ENCODE results near the gene TCHHL1.

Gene TCHHL1

GRCh38 chr1:152049291-152050083 is 39.4 kb downstream of the TCHHL1 start:
- H3K27me3 ChIP-seq (replicated peaks in 2 of 5; ENCODE audit: control insufficient read depth in 4 of 5, insufficient read depth in 5 of 5, low read length in 4 of 5): peaks cover 0 to 19% (median 5%) of the 10 kb centered on the region in 5 experiments
- WGBS (ENCODE audit: insufficient coverage): 80% methylated on average over 2 of the region's 8 CpGs
- peaks cover 10 to 55% (median 19%) of the 10 kb centered on the region in 4 experiments for H3K4me1 ChIP-seq (ENCODE audit: control extremely low read depth in 1 of 4, control insufficient read depth in 4 of 4, insufficient read depth in 4 of 4, low read length in 3 of 4)
- H3K36me3 ChIP-seq (ENCODE audit: control insufficient read depth in 4 of 4, insufficient read depth in 4 of 4, low read length in 3 of 4): no peaks in the 10 kb centered on the region
- no peaks in the 10 kb centered on the region for H3K9me3 ChIP-seq (ENCODE audit: control extremely low read depth in 1 of 5, control insufficient read depth in 4 of 5, insufficient read depth in 2 of 5, low read depth in 1 of 5, low read length in 4 of 5)
- DNase-seq: peak in 2 of 3 donors; percentile 41 to 45
- POLR2A ChIA-PET: no interaction called here
- H3K27ac ChIP-seq (ENCODE audit: insufficient read depth in 1 of 2, low read depth in 1 of 2, low read length in 2 of 2, poor library complexity in 1 of 2, severe bottlenecking in 2 of 2): no peak overlapping the region
- H3K4me3 ChIP-seq (ENCODE audit: control insufficient read depth in 1 of 7, extremely low read depth in 1 of 7, insufficient read depth in 4 of 7, low read depth in 2 of 7, low read length in 6 of 7): no peak overlapping the region
- CTCF ChIA-PET: interaction anchor here (0.6 to 6.8 kb wide), 6 partner anchors 13 to 409 kb away, joined by 3 to 57 read pairs (median 4); partner anchors contain the start of gene S100A11

GRCh38 chr1:152048416-152049009 is 40.4 kb downstream of the TCHHL1 start:
- peak; percentile 81 to 92 (median 88) for DNase-seq

GRCh38 chr1:152047730-152048415 is 41.0 kb downstream of the TCHHL1 start:
- 1% methylated on average over 11 of the region's 13 CpGs for WGBS (ENCODE audit: insufficient coverage)
- H3K27me3 ChIP-seq (replicated peaks in 2 of 5; ENCODE audit: control insufficient read depth in 4 of 5, insufficient read depth in 5 of 5, low read length in 4 of 5): peaks cover 0 to 3% (median 2%) of the 10 kb centered on the region in 5 experiments
- H3K27ac ChIP-seq (ENCODE audit: insufficient read depth in 1 of 2, low read depth in 1 of 2, low read length in 2 of 2, poor library complexity in 1 of 2, severe bottlenecking in 2 of 2): peak overlapping the region; percentile 74 to 91
- no peaks in the 10 kb centered on the region for H3K9me3 ChIP-seq (ENCODE audit: control extremely low read depth in 1 of 5, control insufficient read depth in 4 of 5, insufficient read depth in 2 of 5, low read depth in 1 of 5, low read length in 4 of 5)
- peak overlapping the region in 5 of 7 experiments; percentile 1 to 68 (median 48) for H3K4me3 ChIP-seq (ENCODE audit: control insufficient read depth in 1 of 7, extremely low read depth in 1 of 7, insufficient read depth in 4 of 7, low read depth in 2 of 7, low read length in 6 of 7)
- H3K4me1 ChIP-seq (ENCODE audit: control extremely low read depth in 1 of 4, control insufficient read depth in 4 of 4, insufficient read depth in 4 of 4, low read length in 3 of 4): peaks cover 10 to 55% (median 19%) of the 10 kb centered on the region in 4 experiments
- no peaks in the 10 kb centered on the region for H3K36me3 ChIP-seq (ENCODE audit: control insufficient read depth in 4 of 4, insufficient read depth in 4 of 4, low read length in 3 of 4)
- peak; percentile 94 to 99 (median 97) for DNase-seq
- CTCF ChIA-PET: interaction anchor here (0.6 to 6.8 kb wide), 5 partner anchors 12 to 149 kb away, joined by 3 to 57 read pairs (median 3); partner anchors contain the start of gene S100A11
- POLR2A ChIA-PET: interaction anchor here (1.4 to 2.9 kb wide), 2 partner anchors 11 to 13 kb away, joined by 4 to 21 read pairs; partner anchors contain the start of gene S100A11

More at GRCh38 chr1:152048416-152049009, 40.4 kb downstream of the TCHHL1 start:
- ChIA-PET POLR2A (interaction anchor here (1.4 to 2.9 kb wide), 2 partner anchors 12 to 14 kb away, joined by 4 to 21 read pairs; partner anchors contain the start of gene S100A11), CTCF (interaction anchor here (0.9 to 6.8 kb wide), 3 partner anchors 12 to 137 kb away, joined by 3 to 57 read pairs (median 23); partner anchors contain the start of gene S100A11)
- Histone ChIP-seq H3K27ac (ENCODE audit: insufficient read depth in 1 of 2, low read depth in 1 of 2, low read length in 2 of 2, poor library complexity in 1 of 2, severe bottlenecking in 2 of 2) (peak overlapping the region in 1 of 2 experiments; percentile 91), H3K9me3 (ENCODE audit: control extremely low read depth in 1 of 5, control insufficient read depth in 4 of 5, insufficient read depth in 2 of 5, low read depth in 1 of 5, low read length in 4 of 5) (no peaks in the 10 kb centered on the region), H3K27me3 (replicated peaks in 2 of 5; ENCODE audit: control insufficient read depth in 4 of 5, insufficient read depth in 5 of 5, low read length in 4 of 5) (peaks cover 0 to 9% (median 5%) of the 10 kb centered on the region in 5 experiments), H3K4me1 (ENCODE audit: control extremely low read depth in 1 of 4, control insufficient read depth in 4 of 4, insufficient read depth in 4 of 4, low read length in 3 of 4) (peaks cover 10 to 55% (median 19%) of the 10 kb centered on the region in 4 experiments), H3K4me3 (ENCODE audit: control insufficient read depth in 1 of 7, extremely low read depth in 1 of 7, insufficient read depth in 4 of 7, low read depth in 2 of 7, low read length in 6 of 7) (peak overlapping the region in 3 of 7 experiments; percentile 34 to 68 (median 56)), H3K36me3 (ENCODE audit: control insufficient read depth in 4 of 4, insufficient read depth in 4 of 4, low read length in 3 of 4) (no peaks in the 10 kb centered on the region)
- 50% methylated on average over 3 of the region's 6 CpGs for WGBS (ENCODE audit: insufficient coverage)

GRCh38 chr1:152047413-152047729 is 41.5 kb downstream of the TCHHL1 start:
- H3K4me1 ChIP-seq (ENCODE audit: control extremely low read depth in 1 of 4, control insufficient read depth in 4 of 4, insufficient read depth in 4 of 4, low read length in 3 of 4): peaks cover 10 to 55% (median 19%) of the 10 kb centered on the region in 4 experiments
- DNase-seq: no peak
- H3K4me3 ChIP-seq (ENCODE audit: control insufficient read depth in 1 of 7, extremely low read depth in 1 of 7, insufficient read depth in 4 of 7, low read depth in 2 of 7, low read length in 6 of 7): peak overlapping the region in 6 of 7 experiments; percentile 1 to 68 (median 41)
- ChIA-PET CTCF (interaction anchor here (0.6 to 6.8 kb wide), 4 partner anchors 11 to 149 kb away, joined by 3 to 57 read pairs (median 3); partner anchors contain the start of gene S100A11), POLR2A (interaction anchor here (1.4 to 2.9 kb wide), 2 partner anchors 11 to 13 kb away, joined by 4 to 21 read pairs; partner anchors contain the start of gene S100A11)
- peak overlapping the region; percentile 74 to 91 for H3K27ac ChIP-seq (ENCODE audit: insufficient read depth in 1 of 2, low read depth in 1 of 2, low read length in 2 of 2, poor library complexity in 1 of 2, severe bottlenecking in 2 of 2)
- no peaks in the 10 kb centered on the region for H3K27me3 ChIP-seq (replicated peaks in 2 of 5; ENCODE audit: control insufficient read depth in 4 of 5, insufficient read depth in 5 of 5, low read length in 4 of 5)
- 78% methylated on average over 5 of the region's 5 CpGs for WGBS (ENCODE audit: insufficient coverage)
- H3K9me3 ChIP-seq (ENCODE audit: control extremely low read depth in 1 of 5, control insufficient read depth in 4 of 5, insufficient read depth in 2 of 5, low read depth in 1 of 5, low read length in 4 of 5): no peaks in the 10 kb centered on the region
- H3K36me3 ChIP-seq (ENCODE audit: control insufficient read depth in 4 of 4, insufficient read depth in 4 of 4, low read length in 3 of 4): no peaks in the 10 kb centered on the region

GRCh38 chr1:152044386-152044785 is 44.5 kb downstream of the TCHHL1 start:
- ChIA-PET CTCF (interaction anchor here (6.8 kb wide), 1 partner anchor 8 kb away, joined by 57 read pairs; the partner anchor contains the start of gene S100A11), POLR2A (no interaction called here)
- DNase-seq: no peak
- H3K36me3 ChIP-seq (ENCODE audit: control insufficient read depth in 4 of 4, insufficient read depth in 4 of 4, low read length in 3 of 4): no peaks in the 10 kb centered on the region
- no peaks in the 10 kb centered on the region for H3K9me3 ChIP-seq (ENCODE audit: control extremely low read depth in 1 of 5, control insufficient read depth in 4 of 5, insufficient read depth in 2 of 5, low read depth in 1 of 5, low read length in 4 of 5)
- no peak overlapping the region for H3K27ac ChIP-seq (ENCODE audit: insufficient read depth in 1 of 2, low read depth in 1 of 2, low read length in 2 of 2, poor library complexity in 1 of 2, severe bottlenecking in 2 of 2)
- peaks cover 10 to 33% (median 19%) of the 10 kb centered on the region in 4 experiments for H3K4me1 ChIP-seq (ENCODE audit: control extremely low read depth in 1 of 4, control insufficient read depth in 4 of 4, insufficient read depth in 4 of 4, low read length in 3 of 4)
- WGBS (ENCODE audit: insufficient coverage): no CpG with 5 or more reads among the region's 3 CpGs
- H3K4me3 ChIP-seq (ENCODE audit: control insufficient read depth in 1 of 7, extremely low read depth in 1 of 7, insufficient read depth in 4 of 7, low read depth in 2 of 7, low read length in 6 of 7): no peak overlapping the region
- peaks cover 0 to 3% (median 0%) of the 10 kb centered on the region in 5 experiments for H3K27me3 ChIP-seq (replicated peaks in 2 of 5; ENCODE audit: control insufficient read depth in 4 of 5, insufficient read depth in 5 of 5, low read length in 4 of 5)

- CTCF ChIA-PET: interaction anchor here (6.8 kb wide), 1 partner anchor 8 kb away, joined by 57 read pairs; the partner anchor contains the start of gene S100A11
- H3K27me3 ChIP-seq (replicated peaks in 2 of 5; ENCODE audit: control insufficient read depth in 4 of 5, insufficient read depth in 5 of 5, low read length in 4 of 5): peaks cover 0 to 3% (median 0%) of the 10 kb centered on the region in 5 experiments
- H3K27ac ChIP-seq (ENCODE audit: insufficient read depth in 1 of 2, low read depth in 1 of 2, low read length in 2 of 2, poor library complexity in 1 of 2, severe bottlenecking in 2 of 2): no peak overlapping the region
- H3K9me3 ChIP-seq (ENCODE audit: control extremely low read depth in 1 of 5, control insufficient read depth in 4 of 5, insufficient read depth in 2 of 5, low read depth in 1 of 5, low read length in 4 of 5): no peaks in the 10 kb centered on the region
- H3K36me3 ChIP-seq (ENCODE audit: control insufficient read depth in 4 of 4, insufficient read depth in 4 of 4, low read length in 3 of 4): no peaks in the 10 kb centered on the region
- H3K4me1 ChIP-seq (ENCODE audit: control extremely low read depth in 1 of 4, control insufficient read depth in 4 of 4, insufficient read depth in 4 of 4, low read length in 3 of 4): peaks cover 10 to 29% (median 19%) of the 10 kb centered on the region in 4 experiments
- no peak overlapping the region for H3K4me3 ChIP-seq (ENCODE audit: control insufficient read depth in 1 of 7, extremely low read depth in 1 of 7, insufficient read depth in 4 of 7, low read depth in 2 of 7, low read length in 6 of 7)
- POLR2A ChIA-PET: no interaction called here
- DNase-seq: no peak
- WGBS (ENCODE audit: insufficient coverage): 96% methylated on average over 3 of the region's 5 CpGs
Measured at GRCh38 chr1:152043870-152044269, 45.0 kb downstream of the TCHHL1 start.
